Measurements from ENCODE around the gene MINK1. TPM values are rescaled to one million over a fixed set of nuclear protein-coding genes. Genes with fewer than 3 reads are reported as not detected.

MINK1 gene
- total RNA-seq, 1 experiment from 2014 or later: 105 TPM

DNA sequence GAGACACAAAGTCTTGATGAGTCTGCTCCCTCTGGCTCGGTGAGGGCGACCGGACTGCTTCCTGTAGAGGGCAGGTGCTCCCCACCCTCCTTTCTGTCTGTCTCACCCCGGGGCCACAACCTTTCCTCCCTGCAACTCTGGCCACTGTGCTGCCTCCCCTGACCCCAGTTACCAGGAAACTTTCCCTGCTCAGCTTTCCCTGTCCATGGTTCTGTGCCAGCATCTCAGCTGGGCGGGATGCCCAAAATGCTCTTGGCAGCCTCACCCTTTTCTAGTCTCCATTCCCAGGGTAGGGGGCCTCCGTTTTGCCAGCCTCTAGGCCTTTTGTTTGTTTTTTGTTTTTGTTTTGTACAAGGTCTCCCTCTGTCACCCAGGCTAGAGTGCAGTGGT lies 24.8 kb upstream of the MINK1 start (continued):
- TF ChIP-seq, protein P1, sequence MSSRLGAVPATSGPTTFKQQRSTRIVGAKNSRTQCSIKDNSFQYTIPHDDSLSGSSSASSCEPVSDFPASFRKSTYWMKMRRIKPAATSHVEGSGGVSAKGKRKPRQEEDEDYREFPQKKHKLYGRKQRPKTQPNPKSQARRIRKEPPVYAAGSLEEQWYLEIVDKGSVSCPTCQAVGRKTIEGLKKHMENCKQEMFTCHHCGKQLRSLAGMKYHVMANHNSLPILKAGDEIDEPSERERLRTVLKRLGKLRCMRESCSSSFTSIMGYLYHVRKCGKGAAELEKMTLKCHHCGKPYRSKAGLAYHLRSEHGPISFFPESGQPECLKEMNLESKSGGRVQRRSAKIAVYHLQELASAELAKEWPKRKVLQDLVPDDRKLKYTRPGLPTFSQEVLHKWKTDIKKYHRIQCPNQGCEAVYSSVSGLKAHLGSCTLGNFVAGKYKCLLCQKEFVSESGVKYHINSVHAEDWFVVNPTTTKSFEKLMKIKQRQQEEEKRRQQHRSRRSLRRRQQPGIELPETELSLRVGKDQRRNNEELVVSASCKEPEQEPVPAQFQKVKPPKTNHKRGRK (CRISPR knock-in tag; IDR thresholded peaks at IDR 0.05; ENCODE audit: borderline replicate concordance): no peak
- no peak for TF ChIP-seq SP1 (CRISPR knock-in tag; conservative IDR thresholded peaks at IDR 0.05)
- TF ChIP-seq, protein P2, sequence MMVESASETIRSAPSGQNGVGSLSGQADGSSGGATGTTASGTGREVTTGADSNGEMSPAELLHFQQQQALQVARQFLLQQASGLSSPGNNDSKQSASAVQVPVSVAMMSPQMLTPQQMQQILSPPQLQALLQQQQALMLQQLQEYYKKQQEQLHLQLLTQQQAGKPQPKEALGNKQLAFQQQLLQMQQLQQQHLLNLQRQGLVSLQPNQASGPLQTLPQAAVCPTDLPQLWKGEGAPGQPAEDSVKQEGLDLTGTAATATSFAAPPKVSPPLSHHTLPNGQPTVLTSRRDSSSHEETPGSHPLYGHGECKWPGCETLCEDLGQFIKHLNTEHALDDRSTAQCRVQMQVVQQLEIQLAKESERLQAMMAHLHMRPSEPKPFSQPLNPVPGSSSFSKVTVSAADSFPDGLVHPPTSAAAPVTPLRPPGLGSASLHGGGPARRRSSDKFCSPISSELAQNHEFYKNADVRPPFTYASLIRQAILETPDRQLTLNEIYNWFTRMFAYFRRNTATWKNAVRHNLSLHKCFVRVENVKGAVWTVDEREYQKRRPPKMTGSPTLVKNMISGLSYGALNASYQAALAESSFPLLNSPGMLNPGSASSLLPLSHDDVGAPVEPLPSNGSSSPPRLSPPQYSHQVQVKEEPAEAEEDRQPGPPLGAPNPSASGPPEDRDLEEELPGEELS (CRISPR knock-in tag; IDR thresholded peaks at IDR 0.05): no peak
- TF ChIP-seq, protein P3, sequence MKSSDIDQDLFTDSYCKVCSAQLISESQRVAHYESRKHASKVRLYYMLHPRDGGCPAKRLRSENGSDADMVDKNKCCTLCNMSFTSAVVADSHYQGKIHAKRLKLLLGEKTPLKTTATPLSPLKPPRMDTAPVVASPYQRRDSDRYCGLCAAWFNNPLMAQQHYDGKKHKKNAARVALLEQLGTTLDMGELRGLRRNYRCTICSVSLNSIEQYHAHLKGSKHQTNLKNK (CRISPR knock-in tag; IDR thresholded peaks at IDR 0.05): no peak

DNA sequence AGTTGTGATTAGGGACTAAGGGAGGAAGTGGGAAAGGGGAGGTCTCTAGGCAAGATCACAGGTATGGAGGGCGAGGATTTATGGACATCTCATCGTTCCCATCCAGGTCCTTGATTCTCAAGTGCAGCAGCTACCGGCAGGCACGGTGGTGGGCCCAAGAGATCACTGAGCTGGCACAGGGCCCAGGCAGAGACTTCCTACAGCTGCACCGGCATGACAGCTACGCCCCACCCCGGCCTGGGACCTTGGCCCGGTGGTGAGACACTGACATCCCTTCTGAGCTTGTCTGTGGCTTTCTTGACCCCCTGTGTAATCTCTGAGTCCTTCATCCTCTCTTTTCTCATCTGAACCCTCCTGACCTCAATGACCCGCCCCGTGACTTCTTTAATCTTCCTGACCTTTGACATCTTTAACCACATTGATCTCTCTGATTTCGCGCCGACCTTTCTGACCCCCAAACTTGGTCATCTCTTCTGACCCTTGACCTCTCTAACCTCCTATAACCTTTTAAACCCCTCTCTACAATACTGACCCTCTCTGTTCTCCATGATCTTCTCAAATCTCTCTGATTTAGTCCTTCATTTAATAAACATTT lies 22.3 kb upstream of the MINK1 start:
- no peak overlapping the region for H3K27ac Mint-ChIP-seq
- no peak for TF ChIP-seq RELA (CRISPR knock-in tag; IDR thresholded peaks at IDR 0.05; ENCODE audit: borderline replicate concordance)
- TF ChIP-seq, protein P1 (CRISPR knock-in tag; IDR thresholded peaks at IDR 0.05; ENCODE audit: borderline replicate concordance): no peak
- no peak for TF ChIP-seq CBFB (CRISPR knock-in tag; IDR thresholded peaks at IDR 0.05; ENCODE audit: low read depth)
- TF ChIP-seq CREM (CRISPR knock-in tag; IDR thresholded peaks at IDR 0.05): no peak
- TF ChIP-seq FOXJ3 (CRISPR knock-in tag; IDR thresholded peaks at IDR 0.05; ENCODE audit: borderline replicate concordance): no peak
- TF ChIP-seq, protein P4, sequence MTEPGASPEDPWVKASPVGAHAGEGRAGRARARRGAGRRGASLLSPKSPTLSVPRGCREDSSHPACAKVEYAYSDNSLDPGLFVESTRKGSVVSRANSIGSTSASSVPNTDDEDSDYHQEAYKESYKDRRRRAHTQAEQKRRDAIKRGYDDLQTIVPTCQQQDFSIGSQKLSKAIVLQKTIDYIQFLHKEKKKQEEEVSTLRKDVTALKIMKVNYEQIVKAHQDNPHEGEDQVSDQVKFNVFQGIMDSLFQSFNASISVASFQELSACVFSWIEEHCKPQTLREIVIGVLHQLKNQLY (CRISPR knock-in tag; IDR thresholded peaks at IDR 0.05): no peak
- ChIA-PET CTCF (no interaction called here), POLR2A (no interaction called here)
- H3K4me3 Mint-ChIP-seq: no peak overlapping the region
- ATAC-seq (no peak), DNase-seq (ENCODE audit: low spot score) (no peak)
- H3K4me1 Mint-ChIP-seq: peaks cover 10% of the 10 kb centered on the region
- H3K27me3 Mint-ChIP-seq (ENCODE audit: low read depth): peaks cover 4% of the 10 kb centered on the region; the same call in 1 of the 2 replicates
- H3K36me3 Mint-ChIP-seq: peaks cover 21% of the 10 kb centered on the region
- H3K9me3 Mint-ChIP-seq: no peaks in the 10 kb centered on the region

DNA sequence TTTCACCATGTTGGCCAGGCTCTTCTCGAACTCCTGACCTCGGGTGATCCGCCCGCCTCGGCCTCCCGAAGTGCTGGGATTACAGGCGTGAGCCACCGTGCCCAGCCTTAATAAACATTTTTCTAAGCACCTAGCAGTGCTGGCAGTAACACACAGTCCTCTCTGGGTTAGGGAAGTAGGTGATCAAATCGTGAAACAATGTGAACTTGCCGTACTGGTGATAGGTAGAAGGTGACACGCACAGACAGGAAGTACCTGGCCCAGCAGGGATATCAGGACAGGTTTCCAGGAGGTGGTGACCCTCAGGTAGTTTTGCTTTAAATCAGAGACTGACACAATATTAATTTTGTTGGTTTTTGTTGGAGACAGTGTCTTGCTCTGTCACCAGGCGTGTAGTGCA lies 21.7 kb upstream of the MINK1 start:
- POLR2A ChIA-PET: no interaction called here
- Mint-ChIP-seq H3K27ac (no peak overlapping the region), H3K27me3 (ENCODE audit: low read depth) (no peaks in the 10 kb centered on the region)

More for the DNA sequence above, 21.7 kb upstream of the MINK1 start:
- ATAC-seq (no peak), DNase-seq (ENCODE audit: low spot score) (no peak)
- Mint-ChIP-seq H3K4me1 (peaks cover 5% of the 10 kb centered on the region), H3K36me3 (peaks cover 26% of the 10 kb centered on the region), H3K4me3 (no peak overlapping the region), H3K9me3 (no peaks in the 10 kb centered on the region)
- CTCF ChIA-PET: interaction anchor here (1.5 kb wide), 1 partner anchor 22 kb away, joined by 5 read pairs; no protein-coding TSS in a partner anchor
- TF ChIP-seq, protein P5, sequence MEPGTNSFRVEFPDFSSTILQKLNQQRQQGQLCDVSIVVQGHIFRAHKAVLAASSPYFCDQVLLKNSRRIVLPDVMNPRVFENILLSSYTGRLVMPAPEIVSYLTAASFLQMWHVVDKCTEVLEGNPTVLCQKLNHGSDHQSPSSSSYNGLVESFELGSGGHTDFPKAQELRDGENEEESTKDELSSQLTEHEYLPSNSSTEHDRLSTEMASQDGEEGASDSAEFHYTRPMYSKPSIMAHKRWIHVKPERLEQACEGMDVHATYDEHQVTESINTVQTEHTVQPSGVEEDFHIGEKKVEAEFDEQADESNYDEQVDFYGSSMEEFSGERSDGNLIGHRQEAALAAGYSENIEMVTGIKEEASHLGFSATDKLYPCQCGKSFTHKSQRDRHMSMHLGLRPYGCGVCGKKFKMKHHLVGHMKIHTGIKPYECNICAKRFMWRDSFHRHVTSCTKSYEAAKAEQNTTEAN (CRISPR knock-in tag; IDR thresholded peaks at IDR 0.05): no peak
- TF ChIP-seq CREM (CRISPR knock-in tag; IDR thresholded peaks at IDR 0.05) (no peak), PRRX2 (CRISPR knock-in tag; IDR thresholded peaks at IDR 0.05) (no peak), MYBL2 (CRISPR knock-in tag; IDR thresholded peaks at IDR 0.05) (no peak), GTF2I (CRISPR knock-in tag; conservative IDR thresholded peaks at IDR 0.05) (no peak), ZNF263 (CRISPR knock-in tag; IDR thresholded peaks at IDR 0.05; ENCODE audit: low read depth) (no peak), ZNF121 (CRISPR knock-in tag; IDR thresholded peaks at IDR 0.05) (no peak), FOXJ3 (CRISPR knock-in tag; IDR thresholded peaks at IDR 0.05; ENCODE audit: borderline replicate concordance) (no peak), NFE2L1 (CRISPR knock-in tag; IDR thresholded peaks at IDR 0.05) (no peak)
- TF ChIP-seq, protein P6, sequence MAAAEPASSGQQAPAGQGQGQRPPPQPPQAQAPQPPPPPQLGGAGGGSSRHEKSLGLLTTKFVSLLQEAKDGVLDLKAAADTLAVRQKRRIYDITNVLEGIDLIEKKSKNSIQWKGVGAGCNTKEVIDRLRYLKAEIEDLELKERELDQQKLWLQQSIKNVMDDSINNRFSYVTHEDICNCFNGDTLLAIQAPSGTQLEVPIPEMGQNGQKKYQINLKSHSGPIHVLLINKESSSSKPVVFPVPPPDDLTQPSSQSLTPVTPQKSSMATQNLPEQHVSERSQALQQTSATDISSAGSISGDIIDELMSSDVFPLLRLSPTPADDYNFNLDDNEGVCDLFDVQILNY (CRISPR knock-in tag; IDR thresholded peaks at IDR 0.05): no peak
- TF ChIP-seq, protein P7, sequence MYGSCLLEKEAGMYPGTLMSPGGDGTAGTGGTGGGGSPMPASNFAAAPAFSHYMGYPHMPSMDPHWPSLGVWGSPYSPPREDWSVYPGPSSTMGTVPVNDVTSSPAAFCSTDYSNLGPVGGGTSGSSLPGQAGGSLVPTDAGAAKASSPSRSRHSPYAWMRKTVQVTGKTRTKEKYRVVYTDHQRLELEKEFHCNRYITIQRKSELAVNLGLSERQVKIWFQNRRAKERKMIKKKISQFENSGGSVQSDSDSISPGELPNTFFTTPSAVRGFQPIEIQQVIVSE (CRISPR knock-in tag; IDR thresholded peaks at IDR 0.05; ENCODE audit: borderline replicate concordance): no peak
- TF ChIP-seq, protein P4 (CRISPR knock-in tag; IDR thresholded peaks at IDR 0.05): no peak

All from WTC11 (cell line).